SK-N-SH (cell line): Measurements from ENCODE around the gene SBSN. TPM values are rescaled to one million over a fixed set of nuclear protein-coding genes. Genes with fewer than 3 reads are reported as not detected.

Experiments
- CTCF ChIA-PET: fragments of 300-600, 350-600 bp; formaldehyde crosslinking; extraction: SDS; loops from one replicate; lab custom pipeline; 2021; lab: Yijun Ruan, JAX
- POLR2A ChIA-PET: fragments of 350-600 bp; sonication (Branson Sonifier 250); formaldehyde crosslinking; extraction: SDS; loops from one replicate; lab custom pipeline; 2020; ENCODE audit warnings: antibody characterized with exemption, inconsistent platforms; lab: Yijun Ruan, JAX
- DNase-seq: peaks from one replicate; pipeline ENCODE4 v3.0.0; 2012
- H2AFZ ChIP-seq: fragments of 200-600 bp; sonication (generic); 2 replicates; pipeline ENCODE4 v1.8.1; 2016; ENCODE audit warnings: antibody characterized with exemption, mild to moderate bottlenecking, low read depth
- H3F3A ChIP-seq: fragments of 200-600 bp; sonication (generic); replicated peaks from 2 replicates; pipeline ENCODE3; 2016; ENCODE audit warnings: antibody characterized with exemption, mild to moderate bottlenecking; ENCODE audit not compliant: insufficient read depth
- H3K27ac ChIP-seq, 2 experiments: fragments of 200-500 bp in 1 of 2; fragments of 200-600 bp in 1 of 2; sonication (Bioruptor generic) in 1 of 2; sonication (generic), shearing (Covaris generic) in 1 of 2; 2 replicates each; pipeline versions ENCODE4 v1.5.1 to v1.6.1; 2014 to 2016; ENCODE audit warnings: low read depth in 2 of 2, inconsistent platforms in 1 of 2, low read length in 1 of 2, mild to moderate bottlenecking in 1 of 2, mixed read lengths in 1 of 2
- H3K27me3 ChIP-seq: fragments of 200-600 bp; sonication (generic), shearing (Covaris generic); 2 replicates; pipeline ENCODE4 v1.6.1; 2016; ENCODE audit warnings: mixed run types; ENCODE audit not compliant: insufficient read depth
- H3K36me3 ChIP-seq, 2 experiments: fragments of 200-500 bp in 1 of 2; fragments of 200-600 bp in 1 of 2; sonication (Bioruptor generic) in 1 of 2; sonication (generic) in 1 of 2; replicated peaks in 1 of 2; 2 replicates each; pipeline versions ENCODE3 to v1.5.1; 2014 to 2016; ENCODE audit warnings: low read length in 1 of 2, mild to moderate bottlenecking in 1 of 2; ENCODE audit not compliant: insufficient read depth in 2 of 2, control insufficient read depth in 1 of 2
- H3K4me1 ChIP-seq, 2 experiments: fragments of 200-500 bp in 1 of 2; fragments of 200-600 bp in 1 of 2; sonication (Bioruptor generic) in 1 of 2; sonication (generic), shearing (Covaris generic) in 1 of 2; 2 replicates each; pipeline versions ENCODE4 v1.5.1 to v1.6.1; 2014 to 2016; ENCODE audit warnings: low read depth in 1 of 2, low read length in 1 of 2, mixed run types in 1 of 2; ENCODE audit not compliant: insufficient read depth in 2 of 2, control insufficient read depth in 1 of 2
- H3K4me2 ChIP-seq: fragments of 200-600 bp; sonication (generic), shearing (Covaris generic); 2 replicates; pipeline ENCODE4 v1.6.1; 2017; ENCODE audit warnings: mixed run types
- H3K4me3 ChIP-seq, 2 experiments: fragments of 200-500 bp in 1 of 2; fragments of 200-600 bp in 1 of 2; sonication (Bioruptor generic) in 1 of 2; sonication (generic), shearing (Covaris generic) in 1 of 2; 2 replicates each; pipeline versions ENCODE4 v1.5.1 to v1.8.1; 2014 to 2016; ENCODE audit warnings: low read depth in 2 of 2, inconsistent platforms in 1 of 2, low read length in 1 of 2, mild to moderate bottlenecking in 1 of 2, mixed read lengths in 1 of 2, moderate library complexity in 1 of 2
- H3K79me2 ChIP-seq: fragments of 200-600 bp; sonication (generic); 2 replicates; pipeline ENCODE4 v1.8.1; 2017; ENCODE audit warnings: mild to moderate bottlenecking; ENCODE audit not compliant: insufficient read depth
- H3K9ac ChIP-seq: fragments of 200-600 bp; sonication (generic); 2 replicates; pipeline ENCODE4 v1.6.1; 2017; ENCODE audit warnings: mixed run types
- H3K9me2 ChIP-seq: fragments of 200-600 bp; sonication (generic); 2 replicates; pipeline ENCODE4 v1.6.1; 2017; ENCODE audit warnings: mixed run types
- H3K9me3 ChIP-seq: fragments of 200-600 bp; sonication (generic); 2 replicates; pipeline ENCODE4 v1.6.1; 2017; ENCODE audit warnings: mixed run types, mild to moderate bottlenecking, moderate library complexity
- H4K20me1 ChIP-seq: fragments of 200-600 bp; sonication (generic); 2 replicates; pipeline ENCODE4 v1.6.1; 2017; ENCODE audit warnings: mild to moderate bottlenecking, mixed run types; ENCODE audit not compliant: insufficient read depth
- ELF1 ChIP-seq: IDR thresholded peaks from 2 replicates; pipeline ENCODE4 v1.4.0; 2012
- EZH2phosphoT487 ChIP-seq: fragments of 200-600 bp; sonication (generic); IDR thresholded peaks from 2 replicates; pipeline ENCODE4 v1.6.1; 2017; ENCODE audit warnings: low read depth, mixed run types, mild to moderate bottlenecking, antibody characterized with exemption, moderate library complexity, borderline replicate concordance
- FOSL2 ChIP-seq: IDR thresholded peaks from 2 replicates; pipeline ENCODE4 v1.4.0; 2012; ENCODE audit warnings: low read depth, mild to moderate bottlenecking, moderate library complexity, borderline replicate concordance
- FOXJ3 ChIP-seq: sonication (generic); formaldehyde crosslinking; IDR thresholded peaks from 2 replicates; pipeline ENCODE4 v1.5.1; 2020; ENCODE audit warnings: mild to moderate bottlenecking, missing genetic modification reagents
- FOXM1 ChIP-seq: IDR thresholded peaks from 2 replicates; pipeline ENCODE4 v1.4.0; 2012; ENCODE audit warnings: low read depth, mild to moderate bottlenecking
- MEF2A ChIP-seq: IDR thresholded peaks from 2 replicates; pipeline ENCODE4 v1.4.0; 2012; ENCODE audit warnings: low read depth, borderline replicate concordance
- NFIC ChIP-seq: IDR thresholded peaks from 2 replicates; pipeline ENCODE4 v1.4.0; 2012; ENCODE audit warnings: borderline replicate concordance
- NRF1 ChIP-seq: IDR thresholded peaks from 2 replicates; pipeline ENCODE4 v1.6.1; 2012; ENCODE audit warnings: low read depth, mild to moderate bottlenecking, low read length
- PBX3 ChIP-seq: IDR thresholded peaks from 2 replicates; pipeline ENCODE4; 2012
- RCOR1 ChIP-seq: fragments of 150-350 bp; IDR thresholded peaks from 2 replicates; pipeline ENCODE4 v1.6.1; 2017; ENCODE audit warnings: antibody characterized with exemption, low read length
- REST ChIP-seq: IDR thresholded peaks from 2 replicates; pipeline ENCODE4 v1.6.1; 2012; ENCODE audit warnings: mild to moderate bottlenecking, low read depth, low read length, moderate library complexity
- SIN3A ChIP-seq: IDR thresholded peaks from 2 replicates; pipeline ENCODE4 v1.6.1; 2012; ENCODE audit warnings: low read depth, mild to moderate bottlenecking, low read length, moderate library complexity, borderline replicate concordance
- SMC3 ChIP-seq: IDR thresholded peaks from 2 replicates; pipeline ENCODE4 v1.6.1; 2012; ENCODE audit warnings: low read depth, low read length, improper control_type of control experiment
- TAF1 ChIP-seq: IDR thresholded peaks from 2 replicates; pipeline ENCODE4 v1.6.1; 2012; ENCODE audit warnings: low read depth, mild to moderate bottlenecking, low read length, moderate library complexity, borderline replicate concordance
- TCF12 ChIP-seq: IDR thresholded peaks from 2 replicates; pipeline ENCODE4 v1.4.0; 2012
- USF2 ChIP-seq: fragments of 150-350 bp; IDR thresholded peaks from 2 replicates; pipeline ENCODE4 v1.6.1; 2017; ENCODE audit warnings: antibody characterized with exemption, low read length, low read depth, borderline replicate concordance
- YY1 ChIP-seq: IDR thresholded peaks from 2 replicates; pipeline ENCODE4 v1.4.0; 2012; ENCODE audit warnings: low read depth, mild to moderate bottlenecking
- ZBTB33 ChIP-seq: IDR thresholded peaks from 2 replicates; pipeline ENCODE4 v1.4.0; 2012; ENCODE audit warnings: low read depth, borderline replicate concordance
- WGBS: methylation state at CpG from one replicate; pipeline ENCODE4 v1.1.6; 2017; ENCODE audit warnings: low lambda C conversion rate; 5-methylcytosine and 5-hydroxymethylcytosine counted together
- polyA plus RNA-seq, 3 experiments: library from polyadenylated mRNA; depleted of rRNA; stranded (reverse); fragments of >200 nt; gene quantifications; 2 replicates each; pipeline ENCODE4 v1.2.3, GENCODE V29; 2012
- TF ChIP-seq, protein P1 (sequence below): fragments of 200-600 bp; sonication (generic); IDR thresholded peaks from 2 replicates; pipeline ENCODE4 v1.6.1; 2017; ENCODE audit warnings: antibody characterized with exemption, mild to moderate bottlenecking, moderate library complexity
- TF ChIP-seq, protein P2 (sequence below): fragments of 150-350 bp; IDR thresholded peaks from 2 replicates; pipeline ENCODE4 v1.6.1; 2016; ENCODE audit warnings: mild to moderate bottlenecking, low read depth, low read length

The SBSN gene
- polyA plus RNA-seq, 1 of the 3 experiments (the other 2 are of a cell fraction), result 0.25 TPM

DNA sequence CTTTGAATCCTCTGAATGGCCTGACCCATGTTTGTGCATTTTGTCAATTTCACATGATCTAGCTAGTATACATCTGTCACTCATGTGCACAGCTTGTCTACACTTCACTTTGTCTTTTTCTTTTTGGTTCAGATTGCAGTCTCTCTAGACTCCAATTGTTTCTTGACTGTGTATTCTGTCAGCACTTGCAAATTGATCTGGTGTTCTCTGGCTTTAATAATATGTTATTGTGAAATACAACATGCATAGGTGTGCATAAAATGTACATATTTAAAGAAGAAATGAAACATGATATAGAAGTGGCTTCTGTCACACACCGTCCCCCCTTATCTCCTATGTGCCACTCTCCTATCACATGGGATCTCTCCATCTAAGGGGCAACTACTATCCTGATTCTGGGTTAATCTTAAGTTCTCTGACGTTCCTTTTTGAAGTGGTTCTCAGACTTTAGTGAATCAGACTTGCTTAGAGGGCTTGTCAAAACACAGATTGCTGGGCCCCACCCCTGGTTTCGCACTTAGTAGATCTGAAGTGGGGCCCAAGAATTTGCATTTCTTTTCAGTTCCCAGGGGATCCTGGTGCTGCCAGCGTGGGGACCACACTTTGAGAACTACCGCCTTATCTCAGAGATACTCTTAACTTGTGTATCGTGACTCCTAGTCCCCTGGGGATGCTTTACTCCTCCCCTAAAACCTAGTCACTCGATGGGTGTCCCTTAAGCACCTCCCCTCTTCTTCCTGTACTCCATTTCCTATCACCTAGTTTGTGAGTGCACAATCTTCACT, 43.7 kb downstream of the SBSN start:
- peaks cover 59% of the 10 kb centered on the region for H3K27me3 ChIP-seq
- no peaks in the 10 kb centered on the region for H3K9me3 ChIP-seq
- no peaks in the 10 kb centered on the region for H3K36me3 ChIP-seq
- H3K79me2 ChIP-seq, result no peaks in the 10 kb centered on the region
- no peaks in the 10 kb centered on the region for H3K9me2 ChIP-seq
- POLR2A ChIA-PET, result no interaction called here
- no peak overlapping the region for H3K4me3 ChIP-seq
- no peak for DNase-seq
- no peak for TF ChIP-seq NFIC
- no peak for TF ChIP-seq SIN3A
- TF ChIP-seq, protein P1, sequence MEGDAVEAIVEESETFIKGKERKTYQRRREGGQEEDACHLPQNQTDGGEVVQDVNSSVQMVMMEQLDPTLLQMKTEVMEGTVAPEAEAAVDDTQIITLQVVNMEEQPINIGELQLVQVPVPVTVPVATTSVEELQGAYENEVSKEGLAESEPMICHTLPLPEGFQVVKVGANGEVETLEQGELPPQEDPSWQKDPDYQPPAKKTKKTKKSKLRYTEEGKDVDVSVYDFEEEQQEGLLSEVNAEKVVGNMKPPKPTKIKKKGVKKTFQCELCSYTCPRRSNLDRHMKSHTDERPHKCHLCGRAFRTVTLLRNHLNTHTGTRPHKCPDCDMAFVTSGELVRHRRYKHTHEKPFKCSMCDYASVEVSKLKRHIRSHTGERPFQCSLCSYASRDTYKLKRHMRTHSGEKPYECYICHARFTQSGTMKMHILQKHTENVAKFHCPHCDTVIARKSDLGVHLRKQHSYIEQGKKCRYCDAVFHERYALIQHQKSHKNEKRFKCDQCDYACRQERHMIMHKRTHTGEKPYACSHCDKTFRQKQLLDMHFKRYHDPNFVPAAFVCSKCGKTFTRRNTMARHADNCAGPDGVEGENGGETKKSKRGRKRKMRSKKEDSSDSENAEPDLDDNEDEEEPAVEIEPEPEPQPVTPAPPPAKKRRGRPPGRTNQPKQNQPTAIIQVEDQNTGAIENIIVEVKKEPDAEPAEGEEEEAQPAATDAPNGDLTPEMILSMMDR, result no peak
- no peak for TF ChIP-seq EZH2phosphoT487
- no peak for TF ChIP-seq YY1
- TF ChIP-seq FOXM1, result no peak
- TF ChIP-seq, protein P2, sequence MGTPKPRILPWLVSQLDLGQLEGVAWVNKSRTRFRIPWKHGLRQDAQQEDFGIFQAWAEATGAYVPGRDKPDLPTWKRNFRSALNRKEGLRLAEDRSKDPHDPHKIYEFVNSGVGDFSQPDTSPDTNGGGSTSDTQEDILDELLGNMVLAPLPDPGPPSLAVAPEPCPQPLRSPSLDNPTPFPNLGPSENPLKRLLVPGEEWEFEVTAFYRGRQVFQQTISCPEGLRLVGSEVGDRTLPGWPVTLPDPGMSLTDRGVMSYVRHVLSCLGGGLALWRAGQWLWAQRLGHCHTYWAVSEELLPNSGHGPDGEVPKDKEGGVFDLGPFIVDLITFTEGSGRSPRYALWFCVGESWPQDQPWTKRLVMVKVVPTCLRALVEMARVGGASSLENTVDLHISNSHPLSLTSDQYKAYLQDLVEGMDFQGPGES, result no peak
- no peak for TF ChIP-seq TAF1
- TF ChIP-seq PBX3, result no peak
- no peak for TF ChIP-seq MEF2A
- TF ChIP-seq ELF1, result no peak
- TF ChIP-seq USF2, result no peak
- TF ChIP-seq NRF1, result no peak
- no peak for TF ChIP-seq REST
- TF ChIP-seq RCOR1, result no peak
- no peak for TF ChIP-seq TCF12
- no peak for TF ChIP-seq FOSL2
- TF ChIP-seq ZBTB33, result no peak
- no peak for TF ChIP-seq SMC3
- no peak for TF ChIP-seq FOXJ3 (CRISPR knock-in tag)
- no peak overlapping the region for H3K9ac ChIP-seq
- H3F3A ChIP-seq, result no peaks in the 10 kb centered on the region
- no peak overlapping the region for H2AFZ ChIP-seq
- no peaks in the 10 kb centered on the region for H4K20me1 ChIP-seq
- no peak overlapping the region for H3K27ac ChIP-seq
- no peak overlapping the region for H3K4me2 ChIP-seq
- CTCF ChIA-PET, result interaction anchor here (1.0 to 4.5 kb wide), 2 partner anchors 11 to 131 kb away, joined by 5 to 40 read pairs; no protein-coding TSS in a partner anchor
- H3K4me1 ChIP-seq, result no peaks in the 10 kb centered on the region; a peak in 1 of 4 replicates
- WGBS, result 15% methylated on average over 7 of the region's 7 CpGs
